GM12874 (cell line): ENCODE results near the gene COX11.

ENCODE experiments used
- CTCF ChIP-seq: IDR thresholded peaks from 2 replicates; pipeline ENCODE4 v1.5.1; 2011; ENCODE audit warnings: low read depth, mild to moderate bottlenecking, control low read depth, low read length, moderate library complexity; ENCODE audit not compliant: insufficient read depth

The COX11 gene

GRCh38 chr17:54968262-54968987, at the start of gene COX11, which contains the start of gene STXBP4:
Gene COX11 (minus strand): TSS chr17:54968654. CDS start chr17:54968646, 8 bp downstream.
Gene STXBP4 (plus strand): TSS chr17:54968765. CDS start chr17:54986220, 17,455 bp downstream.
- TF ChIP-seq CTCF = no peak; the same call in 1 of the 2 replicates

GRCh38 chr17:55005520-55005919, 37.1 kb upstream of the COX11 start:
- peak; percentile 58; the same call in 1 of the 2 replicates for TF ChIP-seq CTCF

- TF ChIP-seq CTCF = no peak
Observed at GRCh38 chr17:55004484-55004883, 36.0 kb upstream of the COX11 start.

- TF ChIP-seq CTCF = no peak
Observed at GRCh38 chr17:55002458-55002857, 34.0 kb upstream of the COX11 start.

- no peak for TF ChIP-seq CTCF
Observed at GRCh38 chr17:54996441-54996840, 28.0 kb upstream of the COX11 start.

GRCh38 chr17:54992797-54993639, 24.6 kb upstream of the COX11 start:
- peak; percentile 27; the same call in 1 of the 2 replicates for TF ChIP-seq CTCF

- no peak for TF ChIP-seq CTCF
Observed at GRCh38 chr17:54991567-54991966, 23.1 kb upstream of the COX11 start.
